Measurements from ENCODE around the gene ANO7. TPM values are rescaled to one million over a fixed set of nuclear protein-coding genes. Genes with fewer than 3 reads are reported as not detected.

The ANO7 gene
- polyA plus RNA-seq, 1 of the 3 experiments (the other 2 are of a cell fraction): 0.81 TPM

DNA sequence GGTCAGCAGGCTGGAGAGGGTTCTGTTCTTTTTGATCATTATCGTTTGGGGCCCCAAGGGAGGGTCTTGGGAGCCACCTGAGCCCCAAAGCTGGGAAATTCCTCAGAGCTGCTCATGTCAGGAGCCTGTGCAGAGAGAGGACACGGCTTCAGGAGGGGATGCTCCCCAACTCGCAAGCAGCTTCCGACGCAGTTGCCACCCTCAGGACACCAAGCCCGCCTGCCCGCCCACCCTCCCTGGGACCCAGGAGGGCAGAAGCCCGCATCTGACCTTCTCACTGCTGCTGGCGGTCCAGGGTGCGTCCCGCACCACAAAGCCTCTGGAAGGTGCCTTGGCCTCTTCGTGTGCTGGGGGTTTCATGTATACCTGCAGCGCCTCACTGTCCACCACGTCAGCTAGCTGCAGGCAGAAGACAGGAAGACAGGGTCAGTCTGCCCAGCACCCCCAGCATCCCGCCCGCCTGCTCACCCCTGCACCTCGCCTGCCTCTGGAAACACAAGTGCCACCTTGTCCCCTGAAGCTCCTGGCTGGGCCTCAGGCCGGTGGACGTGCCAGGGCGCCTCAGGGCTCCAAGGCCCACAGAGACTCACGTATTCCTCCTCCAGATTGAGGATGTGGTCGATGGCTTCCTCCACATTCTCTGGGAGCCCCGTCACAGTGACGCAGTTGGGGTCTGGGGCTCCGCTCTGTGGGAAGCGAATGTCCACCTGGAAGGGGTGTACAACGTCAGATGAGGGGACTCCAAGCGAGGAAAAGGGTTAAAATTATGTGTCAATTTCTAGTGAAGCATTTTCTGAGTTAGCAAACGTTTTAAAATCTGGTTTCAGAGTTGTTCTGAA, 41.3 kb downstream of the ANO7 start (continued):
- TF ChIP-seq SMC3 (IDR thresholded peaks at IDR 0.05; ENCODE audit: low read depth, low read length) (no peak), ELF1 (IDR thresholded peaks at IDR 0.05) (no peak), RAD21 (IDR thresholded peaks at IDR 0.05; ENCODE audit: low read length) (no peak)

- Histone ChIP-seq H3K79me2 (ENCODE audit: insufficient read depth) (peaks cover 14% of the 10 kb centered on the region), H3K9me2 (no peaks in the 10 kb centered on the region), H3K36me3 (replicated peaks in 1 of 2; ENCODE audit: control insufficient read depth in 1 of 2, insufficient read depth in 2 of 2, low read length in 1 of 2) (peaks cover 26 to 84% of the 10 kb centered on the region in 2 experiments), H3K27ac (ENCODE audit: low read depth in 2 of 2, low read length in 1 of 2) (no peak overlapping the region), H3F3A (replicated peaks; ENCODE audit: insufficient read depth) (peaks cover 19% of the 10 kb centered on the region), H3K9ac (no peak overlapping the region), H4K20me1 (ENCODE audit: insufficient read depth) (peaks cover 56% of the 10 kb centered on the region), H3K27me3 (ENCODE audit: insufficient read depth) (no peaks in the 10 kb centered on the region), H3K4me3 (ENCODE audit: low read depth in 2 of 2, low read length in 1 of 2) (no peak overlapping the region), H3K4me2 (no peak overlapping the region), H2AFZ (ENCODE audit: low read depth) (no peak overlapping the region), H3K9me3 (no peaks in the 10 kb centered on the region), H3K4me1 (ENCODE audit: control insufficient read depth in 1 of 2, insufficient read depth in 2 of 2, low read depth in 1 of 2, low read length in 1 of 2) (peaks cover 0 to 7% of the 10 kb centered on the region in 2 experiments; a peak in 1 of 4 replicates)
- ChIA-PET CTCF (no interaction called here), POLR2A (no interaction called here)
- no peak for DNase-seq
- TF ChIP-seq, protein P1, sequence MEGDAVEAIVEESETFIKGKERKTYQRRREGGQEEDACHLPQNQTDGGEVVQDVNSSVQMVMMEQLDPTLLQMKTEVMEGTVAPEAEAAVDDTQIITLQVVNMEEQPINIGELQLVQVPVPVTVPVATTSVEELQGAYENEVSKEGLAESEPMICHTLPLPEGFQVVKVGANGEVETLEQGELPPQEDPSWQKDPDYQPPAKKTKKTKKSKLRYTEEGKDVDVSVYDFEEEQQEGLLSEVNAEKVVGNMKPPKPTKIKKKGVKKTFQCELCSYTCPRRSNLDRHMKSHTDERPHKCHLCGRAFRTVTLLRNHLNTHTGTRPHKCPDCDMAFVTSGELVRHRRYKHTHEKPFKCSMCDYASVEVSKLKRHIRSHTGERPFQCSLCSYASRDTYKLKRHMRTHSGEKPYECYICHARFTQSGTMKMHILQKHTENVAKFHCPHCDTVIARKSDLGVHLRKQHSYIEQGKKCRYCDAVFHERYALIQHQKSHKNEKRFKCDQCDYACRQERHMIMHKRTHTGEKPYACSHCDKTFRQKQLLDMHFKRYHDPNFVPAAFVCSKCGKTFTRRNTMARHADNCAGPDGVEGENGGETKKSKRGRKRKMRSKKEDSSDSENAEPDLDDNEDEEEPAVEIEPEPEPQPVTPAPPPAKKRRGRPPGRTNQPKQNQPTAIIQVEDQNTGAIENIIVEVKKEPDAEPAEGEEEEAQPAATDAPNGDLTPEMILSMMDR (IDR thresholded peaks at IDR 0.05): no peak
- TF ChIP-seq POLR2AphosphoS5 (IDR thresholded peaks at IDR 0.05; ENCODE audit: low read depth, low read length): no peak
- no peak for TF ChIP-seq ELF1 (IDR thresholded peaks at IDR 0.05)
- no peak for TF ChIP-seq SMC3 (IDR thresholded peaks at IDR 0.05; ENCODE audit: low read depth, low read length)
- no peak for TF ChIP-seq EP300 (IDR thresholded peaks at IDR 0.05; ENCODE audit: borderline replicate concordance in 1 of 2, low read depth in 1 of 2, low read length in 1 of 2)
- TF ChIP-seq, protein P2, sequence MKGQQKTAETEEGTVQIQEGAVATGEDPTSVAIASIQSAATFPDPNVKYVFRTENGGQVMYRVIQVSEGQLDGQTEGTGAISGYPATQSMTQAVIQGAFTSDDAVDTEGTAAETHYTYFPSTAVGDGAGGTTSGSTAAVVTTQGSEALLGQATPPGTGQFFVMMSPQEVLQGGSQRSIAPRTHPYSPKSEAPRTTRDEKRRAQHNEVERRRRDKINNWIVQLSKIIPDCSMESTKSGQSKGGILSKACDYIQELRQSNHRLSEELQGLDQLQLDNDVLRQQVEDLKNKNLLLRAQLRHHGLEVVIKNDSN (IDR thresholded peaks at IDR 0.05; ENCODE audit: borderline replicate concordance, low read depth): no peak
- WGBS (ENCODE audit: low lambda C conversion rate): 95% methylated on average over 11 of the region's 19 CpGs
These were observed 42.0 kb downstream of the ANO7 start for GRCh38 chr2:241230435-241230834.

DNA sequence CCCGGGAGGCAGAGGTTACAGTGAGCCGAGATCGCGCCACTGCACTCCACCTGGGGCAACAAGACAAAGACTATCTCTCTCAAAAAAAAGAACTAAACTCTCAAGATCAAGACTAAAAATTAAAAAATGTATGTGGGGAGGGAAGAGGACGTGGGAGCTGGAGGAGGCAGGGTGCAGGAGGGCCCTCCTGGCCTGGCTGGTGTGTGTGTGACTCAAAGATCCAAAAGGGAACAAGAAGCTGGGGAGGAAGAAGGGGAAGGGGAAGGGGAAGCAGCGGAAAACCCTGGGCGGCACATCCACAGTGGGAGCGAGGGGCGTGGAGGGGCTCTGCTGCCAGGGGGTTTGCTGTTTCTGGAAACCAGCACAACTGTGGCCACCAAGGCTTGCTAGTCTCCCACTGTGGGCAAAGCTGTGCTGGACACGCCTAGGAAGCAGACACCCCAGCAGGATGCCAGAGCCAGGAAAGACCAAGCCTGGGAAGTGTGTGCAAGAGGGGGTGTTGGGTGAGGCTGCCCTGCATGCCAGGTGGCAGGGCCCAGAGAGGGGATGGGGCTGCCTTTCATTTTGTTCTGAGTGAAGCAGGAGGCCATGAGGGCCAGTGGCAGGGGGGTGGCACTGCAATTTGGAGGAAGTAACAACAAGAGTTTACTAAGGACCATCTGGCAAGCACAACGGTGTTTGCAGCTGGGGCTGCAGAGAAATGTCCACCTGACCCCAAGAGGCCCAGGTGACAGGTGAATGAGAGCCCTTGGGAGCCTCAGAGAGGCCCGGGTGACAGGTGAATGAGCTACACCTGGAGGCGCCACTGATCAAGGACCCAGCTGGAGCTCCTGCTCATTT, 44.5 kb downstream of the ANO7 start:
- Histone ChIP-seq H3K36me3 (replicated peaks in 1 of 2; ENCODE audit: control insufficient read depth in 1 of 2, insufficient read depth in 2 of 2, low read length in 1 of 2) (peaks cover 46 to 88% of the 10 kb centered on the region in 2 experiments), H3K9me3 (no peaks in the 10 kb centered on the region), H3K79me2 (ENCODE audit: insufficient read depth) (peaks cover 20% of the 10 kb centered on the region), H3K27me3 (ENCODE audit: insufficient read depth) (no peaks in the 10 kb centered on the region), H3K27ac (ENCODE audit: low read depth in 2 of 2, low read length in 1 of 2) (no peak overlapping the region), H3K4me1 (ENCODE audit: control insufficient read depth in 1 of 2, insufficient read depth in 2 of 2, low read depth in 1 of 2, low read length in 1 of 2) (no peaks in the 10 kb centered on the region; a peak in 1 of 4 replicates), H3K4me3 (ENCODE audit: low read depth in 2 of 2, low read length in 1 of 2) (no peak overlapping the region), H2AFZ (ENCODE audit: low read depth) (no peak overlapping the region), H3K9ac (no peak overlapping the region), H3K4me2 (no peak overlapping the region), H3K9me2 (no peaks in the 10 kb centered on the region), H3F3A (replicated peaks; ENCODE audit: insufficient read depth) (peaks cover 8% of the 10 kb centered on the region), H4K20me1 (ENCODE audit: insufficient read depth) (peaks cover 47% of the 10 kb centered on the region)
- CTCF ChIA-PET: interaction anchor here (1.2 kb wide), 1 partner anchor 10 kb away, joined by 3 read pairs; no protein-coding TSS in a partner anchor
- POLR2A ChIA-PET: no interaction called here
- no peak for DNase-seq
- 95% methylated on average over 11 of the region's 13 CpGs for WGBS (ENCODE audit: low lambda C conversion rate)
- TF ChIP-seq USF2 (IDR thresholded peaks at IDR 0.05; ENCODE audit: borderline replicate concordance, low read depth, low read length) (no peak), TAF1 (IDR thresholded peaks at IDR 0.05; ENCODE audit: borderline replicate concordance, low read depth, low read length) (no peak), FOXJ3 (CRISPR knock-in tag; IDR thresholded peaks at IDR 0.05) (no peak), JUND (IDR thresholded peaks at IDR 0.05) (no peak), EP300 (IDR thresholded peaks at IDR 0.05; ENCODE audit: borderline replicate concordance in 1 of 2, low read depth in 1 of 2, low read length in 1 of 2) (no peak)

All from SK-N-SH (cell line).